GM12892 (cell line): ENCODE results near the gene KCNN2.

Experiments
- DNase-seq: peaks from one replicate; pipeline ENCODE4 v3.0.0; 2011; ENCODE audit not compliant: insufficient read length
- FAIRE-seq: peaks from 2 replicates; lab custom pipeline; 2011; peaks lifted over from hg19 to GRCh38; lab: Jason Lieb, UNC
- POLR2A ChIP-seq: IDR thresholded peaks from 2 replicates; pipeline ENCODE4 v1.6.1; 2011; ENCODE audit warnings: low read depth, low read length, control low read depth
- POLR2AphosphoS5 ChIP-seq: IDR thresholded peaks from 2 replicates; pipeline ENCODE4 v1.6.1; 2011; ENCODE audit warnings: low read depth, low read length, control low read depth
- TAF1 ChIP-seq: IDR thresholded peaks from 2 replicates; pipeline ENCODE4 v1.6.1; 2011; ENCODE audit warnings: low read depth, mild to moderate bottlenecking, control low read depth, low read length, borderline replicate concordance

The KCNN2 gene

GRCh38 chr5:114367029-114367428, 5.2 kb downstream of the KCNN2 start:
- DNase-seq (no peak), FAIRE-seq (no peak)
- TF ChIP-seq TAF1: no peak
- TF ChIP-seq POLR2AphosphoS5: no peak
- TF ChIP-seq POLR2A: no peak

- TF ChIP-seq TAF1 (no peak), POLR2AphosphoS5 (no peak), POLR2A (no peak)
- no peak for FAIRE-seq
Observed at GRCh38 chr5:114369680-114370417, 8.0 kb downstream of the KCNN2 start.

GRCh38 chr5:114377050-114377844, 15.4 kb downstream of the KCNN2 start:
- FAIRE-seq: no peak
- no peak for DNase-seq
- TF ChIP-seq POLR2A (no peak), POLR2AphosphoS5 (no peak), TAF1 (no peak)

More at GRCh38 chr5:114369680-114370417, 8.0 kb downstream of the KCNN2 start:
- DNase-seq: no peak

GRCh38 chr5:114377946-114378345, 16.1 kb downstream of the KCNN2 start:
- TF ChIP-seq POLR2A: no peak
- no peak for TF ChIP-seq POLR2AphosphoS5
- TF ChIP-seq TAF1: no peak
- DNase-seq (no peak), FAIRE-seq (no peak)

GRCh38 chr5:114380721-114381120, 18.9 kb downstream of the KCNN2 start:
- FAIRE-seq (no peak), DNase-seq (no peak)
- TF ChIP-seq POLR2A (no peak), TAF1 (no peak), POLR2AphosphoS5 (no peak)

GRCh38 chr5:114387433-114387832, 25.6 kb downstream of the KCNN2 start:
- no peak for TF ChIP-seq TAF1
- TF ChIP-seq POLR2A: no peak
- no peak for TF ChIP-seq POLR2AphosphoS5
- FAIRE-seq (no peak), DNase-seq (no peak)

GRCh38 chr5:114390431-114390830, 28.6 kb downstream of the KCNN2 start:
- FAIRE-seq: no peak
- TF ChIP-seq TAF1 (no peak), POLR2A (no peak), POLR2AphosphoS5 (no peak)

GRCh38 chr5:114391321-114391720, 29.5 kb downstream of the KCNN2 start:
- TF ChIP-seq POLR2AphosphoS5 (no peak), TAF1 (no peak), POLR2A (no peak)
- DNase-seq (no peak), FAIRE-seq (no peak)

More at GRCh38 chr5:114390431-114390830, 28.6 kb downstream of the KCNN2 start:
- no peak for DNase-seq

GRCh38 chr5:114393159-114393558, 31.3 kb downstream of the KCNN2 start:
- no peak for FAIRE-seq

GRCh38 chr5:114402206-114402605, 40.3 kb downstream of the KCNN2 start:
- FAIRE-seq: no peak
- TF ChIP-seq POLR2A (no peak), POLR2AphosphoS5 (no peak), TAF1 (no peak)

More at GRCh38 chr5:114393159-114393558, 31.3 kb downstream of the KCNN2 start:
- no peak for TF ChIP-seq TAF1
- no peak for TF ChIP-seq POLR2AphosphoS5
- no peak for TF ChIP-seq POLR2A
- DNase-seq: no peak

GRCh38 chr5:114407783-114408182, 45.9 kb downstream of the KCNN2 start:
- no peak for DNase-seq
- no peak for FAIRE-seq
- no peak for TF ChIP-seq POLR2AphosphoS5
- TF ChIP-seq TAF1: no peak
- TF ChIP-seq POLR2A: no peak

More at GRCh38 chr5:114402206-114402605, 40.3 kb downstream of the KCNN2 start:
- no peak for DNase-seq
